ENCODE results near the gene POLL.
"Not testable (repeated sequence)": the region's sequence is repeated elsewhere in the genome, so short reads cannot be mapped to it uniquely, and the experiment has no call there.

Gene POLL

GRCh38 chr10:101611096-101611905 is 23.2 kb upstream of the POLL start:
- DNase-seq (ENCODE audit: low read depth), result no peak

GRCh38 chr10:101609481-101609880 is 21.4 kb upstream of the POLL start:
- DNase-seq (ENCODE audit: low read depth), result no peak

GRCh38 chr10:101607124-101607523 is 19.1 kb upstream of the POLL start:
- DNase-seq (ENCODE audit: low read depth), result no peak

GRCh38 chr10:101602761-101603398 is 14.8 kb upstream of the POLL start:
- peak; percentile 46 for DNase-seq (ENCODE audit: low read depth)

GRCh38 chr10:101601541-101601940 is 13.5 kb upstream of the POLL start:
- no peak for DNase-seq (ENCODE audit: low read depth)

GRCh38 chr10:101597091-101597900 is 9.2 kb upstream of the POLL start:
- DNase-seq (ENCODE audit: low read depth), result no peak

- no peak for DNase-seq (ENCODE audit: low read depth)
Measured at GRCh38 chr10:101595591-101596433, 7.8 kb upstream of the POLL start.

- DNase-seq (ENCODE audit: low read depth), result not testable (repeated sequence)
Measured at GRCh38 chr10:101593331-101593730, 5.3 kb upstream of the POLL start.

- DNase-seq (ENCODE audit: low read depth), result no peak
Measured at GRCh38 chr10:101588879-101589278, 822 bp upstream of the POLL start.

GRCh38 chr10:101585841-101586240 is 2.2 kb downstream of the POLL start:
- no peak for DNase-seq (ENCODE audit: low read depth)

- no peak for DNase-seq (ENCODE audit: low read depth)
Measured at GRCh38 chr10:101580486-101581399, 7.3 kb downstream of the POLL start.

GRCh38 chr10:101579516-101579870 is 8.6 kb downstream of the POLL start:
- no peak for DNase-seq (ENCODE audit: low read depth)

GRCh38 chr10:101578803-101579515 is 9.1 kb downstream of the POLL start:
- DNase-seq (ENCODE audit: low read depth), result no peak

- DNase-seq (ENCODE audit: low read depth), result no peak
Measured at GRCh38 chr10:101578192-101578591, 9.9 kb downstream of the POLL start.

- DNase-seq (ENCODE audit: low read depth), result no peak
Measured at GRCh38 chr10:101577121-101577871, 10.8 kb downstream of the POLL start.

- no peak for DNase-seq (ENCODE audit: low read depth)
Measured at GRCh38 chr10:101576211-101576863, 11.7 kb downstream of the POLL start.

- DNase-seq (ENCODE audit: low read depth), result no peak
Measured at GRCh38 chr10:101575580-101576210, 12.4 kb downstream of the POLL start.

GRCh38 chr10:101575091-101575490 is 13.0 kb downstream of the POLL start:
- DNase-seq (ENCODE audit: low read depth), result no peak

All from activated T-cell treated with anti-CD3 and anti-CD28 coated beads for 1 hour (primary cell).